K562 (cell line): ENCODE measurements around the gene CLCN4. TPM values are rescaled to one million over a fixed set of nuclear protein-coding genes. Genes with fewer than 3 reads are reported as not detected.

ENCODE experiments used
- ATAC-seq: fragments of 200-7000 bp; cut with Tn5 transposase; 3 replicates; pipeline ENCODE4 v1.9.1; 2020; ENCODE audit warnings: moderate library complexity
- BruUV-seq: library from RNA; stranded (reverse); fragments of 400-500 nt; replicated peaks from 2 replicates; lab custom pipeline; 2021; lab: Mats Ljungman, UMichigan
- CTCF ChIA-PET: fragments of 300-600 bp; formaldehyde crosslinking; extraction: SDS; loops from one replicate; lab custom pipeline; 2021; ENCODE audit warnings: low intra/inter-chr PET ratio; lab: Yijun Ruan, JAX
- POLR2A ChIA-PET: fragments of 300-600, 350-650 bp; sonication (Branson Sonifier 250); formaldehyde crosslinking; extraction: SDS; loops from one replicate; lab custom pipeline; 2021; ENCODE audit warnings: antibody characterized with exemption, inconsistent platforms; lab: Yijun Ruan, JAX
- DNase-seq, 4 experiments: peaks; one replicate each; pipeline versions ENCODE4 v3.0.0 to v3.0.0-alpha.2; 2011 to 2018; ENCODE audit warnings: low spot score in 3 of 4, mixed read lengths in 3 of 4; ENCODE audit errors: extremely low read depth in 1 of 4
- FAIRE-seq: peaks from 2 replicates; lab custom pipeline; 2011; peaks lifted over from hg19 to GRCh38; lab: Jason Lieb, UNC
- H2AFZ ChIP-seq: 2 replicates; pipeline ENCODE4 v1.6.0; 2011; ENCODE audit warnings: low read depth, low read length, control low read depth, inconsistent platforms
- H3K27ac ChIP-seq: fragments of 200-600 bp; 3 replicates; pipeline ENCODE4 v1.8.0; 2011; ENCODE audit warnings: low read depth, mild to moderate bottlenecking, control low read depth, inconsistent platforms, low read length, moderate library complexity, mixed read lengths; ENCODE audit errors: extremely low read depth
- H3K27me3 ChIP-seq, 2 experiments: fragments of 300-600 bp in 1 of 2; 2 replicates in 1 of 2; 3 replicates in 1 of 2; pipeline versions ENCODE4 v1.6.0 to v1.8.0; 2011; ENCODE audit warnings: inconsistent platforms in 2 of 2, low read length in 2 of 2, mild to moderate bottlenecking in 1 of 2, mixed read lengths in 1 of 2, moderate library complexity in 1 of 2; ENCODE audit not compliant: control insufficient read depth in 2 of 2, insufficient read depth in 2 of 2
- H3K36me3 ChIP-seq: fragments of 300-600 bp; 3 replicates; pipeline ENCODE4 v1.8.0; 2011; ENCODE audit warnings: mild to moderate bottlenecking, low read length, inconsistent platforms; ENCODE audit not compliant: control insufficient read depth, insufficient read depth
- H3K4me1 ChIP-seq, 2 experiments: fragments of 200-600 bp in 1 of 2; replicated peaks in 1 of 2; 2 replicates in 1 of 2; 3 replicates in 1 of 2; pipeline versions ENCODE4 v1.5.1 to v1.8.0; 2011; ENCODE audit warnings: inconsistent platforms in 2 of 2, low read length in 2 of 2, mild to moderate bottlenecking in 1 of 2, mixed read lengths in 1 of 2, moderate library complexity in 1 of 2; ENCODE audit not compliant: control insufficient read depth in 2 of 2, insufficient read depth in 2 of 2
- H3K4me2 ChIP-seq: 2 replicates; pipeline ENCODE4 v1.6.1; 2011; ENCODE audit warnings: low read length, control low read depth, inconsistent platforms, mixed read lengths; ENCODE audit not compliant: insufficient read depth
- H3K4me3 ChIP-seq: fragments of 200-600 bp; sonication (generic), shearing (Covaris generic); 2 replicates; pipeline ENCODE4 v1.5.1; 2016; ENCODE audit warnings: control low read depth, inconsistent platforms
- H3K79me2 ChIP-seq: fragments of 200-600 bp; 3 replicates; pipeline ENCODE4 v1.8.0; 2011; ENCODE audit warnings: low read length, inconsistent platforms; ENCODE audit not compliant: control insufficient read depth, insufficient read depth
- H3K9ac ChIP-seq, 2 experiments: 2 replicates each; pipeline versions ENCODE4 v1.6.0 to v1.6.1; 2011; ENCODE audit warnings: low read depth in 2 of 2, low read length in 2 of 2, control low read depth in 1 of 2, inconsistent platforms in 1 of 2, mild to moderate bottlenecking in 1 of 2, mixed read lengths in 1 of 2; ENCODE audit not compliant: insufficient read depth in 1 of 2
- H3K9me1 ChIP-seq: one replicate; pipeline ENCODE4 v1.6.0; 2011; ENCODE audit warnings: inconsistent platforms, mild to moderate bottlenecking, low read length, moderate library complexity; ENCODE audit not compliant: control insufficient read depth, insufficient read depth
- H3K9me3 ChIP-seq: replicated peaks from 2 replicates; pipeline ENCODE4 v1.5.1; 2011; ENCODE audit warnings: low read depth, low read length, inconsistent platforms; ENCODE audit not compliant: control insufficient read depth, insufficient read depth
- H4K20me1 ChIP-seq: replicated peaks from 2 replicates; pipeline ENCODE4 v1.6.1; 2011; ENCODE audit warnings: low read length, inconsistent platforms, mixed read lengths; ENCODE audit not compliant: control insufficient read depth, insufficient read depth
- BCOR ChIP-seq: fragments of 450-650 bp; IDR thresholded peaks from 2 replicates; pipeline ENCODE4 v1.6.1; 2016
- JUNB ChIP-seq: fragments of 450-650 bp; formaldehyde crosslinking; conservative IDR thresholded peaks from 2 replicates; pipeline ENCODE4 v1.4.0; 2020; ENCODE audit warnings: mild to moderate bottlenecking
- SAP30 ChIP-seq: fragments of 200-600 bp; sonication (generic); IDR thresholded peaks from 2 replicates; pipeline ENCODE4 v1.6.1; 2012; ENCODE audit warnings: borderline replicate concordance, low read depth, mild to moderate bottlenecking, moderate library complexity, low read length, control low read depth, inconsistent platforms; ENCODE audit not compliant: insufficient read depth, poor library complexity, severe bottlenecking
- SIN3A ChIP-seq, 2 experiments: fragments of 150-350 bp in 1 of 2; IDR thresholded peaks; 2 replicates each; pipeline ENCODE4 v1.6.1; 2011 to 2016; ENCODE audit warnings: borderline replicate concordance in 2 of 2, low read depth in 2 of 2, low read length in 2 of 2, mild to moderate bottlenecking in 2 of 2, moderate library complexity in 2 of 2; ENCODE audit not compliant: control insufficient read depth in 1 of 2
- ZC3H11A ChIP-seq: IDR thresholded peaks from 2 replicates; pipeline ENCODE4 v1.6.1; 2012; ENCODE audit warnings: low read depth, low read length, improper control_type of control experiment
- ZFX ChIP-seq: sonication (generic); formaldehyde crosslinking; IDR thresholded peaks from 2 replicates; pipeline ENCODE4 v1.8.0; 2022; ENCODE audit warnings: mild to moderate bottlenecking, missing genetic modification reagents, moderate library complexity
- ZNF282 ChIP-seq: sonication (generic); formaldehyde crosslinking; IDR thresholded peaks from 2 replicates; pipeline ENCODE4 v1.8.1; 2023; ENCODE audit warnings: missing genetic modification reagents
- ZNF707 ChIP-seq: fragments of 250-450 bp; sonication (Bioruptor Pico); conservative IDR thresholded peaks from 2 replicates; pipeline ENCODE4 v1.8.0; 2022; ENCODE audit warnings: inconsistent platforms, mild to moderate bottlenecking, moderate library complexity
- WGBS: fragments of 100-300 bp; shearing (Covaris generic); methylation state at CpG from one replicate; pipeline ENCODE4 v1.1.6; 2016; ENCODE audit warnings: low coverage, mixed read lengths; ENCODE audit not compliant: insufficient coverage; ENCODE audit errors: missing lambda C conversion rate; 5-methylcytosine and 5-hydroxymethylcytosine counted together
- in situ Hi-C: fragments of 300-500 bp; cut with MboI; formaldehyde crosslinking; loops from 4 replicates; pipeline ENCODE4 v1.15.0; 2018; ENCODE audit warnings: inconsistent platforms, mixed read lengths
- intact Hi-C: fragments of 100-400 bp; cut with micrococcal nuclease; formaldehyde crosslinking; loops from 2 replicates; pipeline ENCODE4 v1.14.2; 2022
- polyA plus RNA-seq, 8 experiments: library from polyadenylated mRNA; depleted of rRNA in 4 of 8; stranded (reverse) in 5 of 8; unstranded in 3 of 8; fragments of >200 nt; fragmentation: Nextera tagmentation in 2 of 8; fragmentation: Illumina TruSeq in 1 of 8; extraction: Ambion mirVana in 2 of 8; extraction: Trizol in 1 of 8; gene quantifications; 2 replicates each; pipeline versions ENCODE4 v1.2.1 to v1.2.3, GENCODE V29; 2011 to 2014; ENCODE audit warnings: inconsistent platforms in 1 of 8, missing spikeins in 1 of 8
- total RNA-seq, 7 experiments: library from RNA; depleted of rRNA in 6 of 7; stranded (reverse); fragments of >200 nt in 6 of 7; fragmentation: Illumina TruSeq in 2 of 7; extraction: Trizol in 2 of 7; gene quantifications; 2 replicates each; pipeline versions ENCODE4 v1.2.1 to v1.2.3, GENCODE V29; 2011 to 2021; ENCODE audit warnings: low replicate concordance in 1 of 7

Gene CLCN4
- total and polyA plus RNA-seq, 9 of the 15 experiments (the other 6 are each of a cell fraction or from before 2014, with no cell fraction given): 0.03 to 0.24 (median 0.10) TPM; not detected in 1

- no peaks in the 10 kb centered on the region for H3K9me1 ChIP-seq
- no peak overlapping the region for H3K4me2 ChIP-seq
- H3K36me3 ChIP-seq: no peaks in the 10 kb centered on the region
- peaks cover 0 to 7% of the 10 kb centered on the region in 2 experiments; a peak in 1 of 5 replicates for H3K4me1 ChIP-seq
- WGBS: 28% methylated on average over 6 of the region's 10 CpGs
- no peak overlapping the region for H2AFZ ChIP-seq
- POLR2A ChIA-PET: no interaction called here
- no peak overlapping the region for H3K27ac ChIP-seq
- no TSS peak for BruUV-seq
- H3K79me2 ChIP-seq: no peaks in the 10 kb centered on the region
- peaks cover 0 to 40% of the 10 kb centered on the region in 2 experiments; a peak in 4 of 5 replicates for H3K27me3 ChIP-seq
- DNase-seq (no peak), ATAC-seq (no peak), FAIRE-seq (no peak)
- no peak overlapping the region for H3K9ac ChIP-seq
- H3K4me3 ChIP-seq: no peak overlapping the region
- CTCF ChIA-PET: interaction anchor here (2.1 kb wide), 1 partner anchor 9 kb away, joined by 11 read pairs; no protein-coding TSS in a partner anchor
- intact Hi-C loops (no loop called here), in situ Hi-C loops (loop anchor here (10.0 to 25.0 kb wide), 3 partner anchors 224 to 1356 kb away; no protein-coding TSS in a partner anchor)
- no peaks in the 10 kb centered on the region for H3K9me3 ChIP-seq
- no peaks in the 10 kb centered on the region; the same call in 1 of the 2 replicates for H4K20me1 ChIP-seq
- TF ChIP-seq BCOR (no peak), ZFX (no peak), JUNB (CRISPR knock-in tag) (no peak)
These were observed 45.8 kb upstream of the CLCN4 start for GRCh38 chrX:10110984-10111363.

- H3K4me3 ChIP-seq: no peak overlapping the region
- in situ Hi-C loops (loop anchor here (10.0 to 25.0 kb wide), 3 partner anchors 224 to 1357 kb away; no protein-coding TSS in a partner anchor), intact Hi-C loops (no loop called here)
- H3K9ac ChIP-seq: no peak overlapping the region
- no peaks in the 10 kb centered on the region for H3K9me1 ChIP-seq
- no peaks in the 10 kb centered on the region; the same call in 1 of the 2 replicates for H4K20me1 ChIP-seq
- H2AFZ ChIP-seq: no peak overlapping the region
- no peaks in the 10 kb centered on the region for H3K9me3 ChIP-seq
- ATAC-seq: no peak
- H3K79me2 ChIP-seq: no peaks in the 10 kb centered on the region
- H3K4me2 ChIP-seq: no peak overlapping the region
- 0% methylated on average over 13 of the region's 26 CpGs for WGBS
- peaks cover 0 to 40% of the 10 kb centered on the region in 2 experiments; a peak in 4 of 5 replicates for H3K27me3 ChIP-seq
- H3K4me1 ChIP-seq: peaks cover 0 to 7% of the 10 kb centered on the region in 2 experiments; a peak in 1 of 5 replicates
- DNase-seq: no peak
- TF ChIP-seq ZNF282 (no peak), SIN3A (IDR thresholded peaks at IDR 0.05; ENCODE audit: borderline replicate concordance in 2 of 2, control insufficient read depth in 1 of 2, low read depth in 2 of 2, low read length in 2 of 2) (no peak), ZC3H11A (no peak), ZNF707 (CRISPR knock-in tag) (no peak), SAP30 (no peak)
- no peaks in the 10 kb centered on the region for H3K36me3 ChIP-seq
- BruUV-seq: no TSS peak
- no peak for FAIRE-seq
- ChIA-PET CTCF (no interaction called here), POLR2A (no interaction called here)
- no peak overlapping the region for H3K27ac ChIP-seq
These were observed 45.2 kb upstream of the CLCN4 start for GRCh38 chrX:10111364-10112148.
